SU-DHL-6 (cell line): ENCODE results near the gene AK9.

Experiments
- EZH2phosphoT487 ChIP-seq: fragments of 200-600 bp; sonication (generic), shearing (Covaris generic); conservative IDR thresholded peaks from 2 replicates; pipeline ENCODE4 v1.6.1; 2018; ENCODE audit warnings: mild to moderate bottlenecking, antibody characterized with exemption, low read length, moderate library complexity, mixed read lengths
- TF ChIP-seq, protein P1 (sequence below): fragments of 200-600 bp; sonication (generic); IDR thresholded peaks from one replicate; pipeline ENCODE4 v1.5.1; 2017; ENCODE audit warnings: antibody characterized with exemption, mild to moderate bottlenecking, low read length, moderate library complexity; ENCODE audit not compliant: insufficient read depth, poor library complexity, severe bottlenecking

GRCh38 chr6:109693111-109693510, 2.1 kb upstream of the AK9 start:
- TF ChIP-seq, protein P1, sequence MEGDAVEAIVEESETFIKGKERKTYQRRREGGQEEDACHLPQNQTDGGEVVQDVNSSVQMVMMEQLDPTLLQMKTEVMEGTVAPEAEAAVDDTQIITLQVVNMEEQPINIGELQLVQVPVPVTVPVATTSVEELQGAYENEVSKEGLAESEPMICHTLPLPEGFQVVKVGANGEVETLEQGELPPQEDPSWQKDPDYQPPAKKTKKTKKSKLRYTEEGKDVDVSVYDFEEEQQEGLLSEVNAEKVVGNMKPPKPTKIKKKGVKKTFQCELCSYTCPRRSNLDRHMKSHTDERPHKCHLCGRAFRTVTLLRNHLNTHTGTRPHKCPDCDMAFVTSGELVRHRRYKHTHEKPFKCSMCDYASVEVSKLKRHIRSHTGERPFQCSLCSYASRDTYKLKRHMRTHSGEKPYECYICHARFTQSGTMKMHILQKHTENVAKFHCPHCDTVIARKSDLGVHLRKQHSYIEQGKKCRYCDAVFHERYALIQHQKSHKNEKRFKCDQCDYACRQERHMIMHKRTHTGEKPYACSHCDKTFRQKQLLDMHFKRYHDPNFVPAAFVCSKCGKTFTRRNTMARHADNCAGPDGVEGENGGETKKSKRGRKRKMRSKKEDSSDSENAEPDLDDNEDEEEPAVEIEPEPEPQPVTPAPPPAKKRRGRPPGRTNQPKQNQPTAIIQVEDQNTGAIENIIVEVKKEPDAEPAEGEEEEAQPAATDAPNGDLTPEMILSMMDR: no peak
- no peak for TF ChIP-seq EZH2phosphoT487
